HFF-Myc (cell line): ENCODE data around the gene PPARG.

Experiments used
- DNase-seq: peaks from one replicate; pipeline ENCODE4 v3.0.0-alpha.2; 2011; ENCODE audit warnings: low read depth; ENCODE audit errors: extremely low read depth
- H3K4me3 ChIP-seq: replicated peaks from 2 replicates; pipeline ENCODE4 v1.5.1; 2011; ENCODE audit warnings: low read depth, mild to moderate bottlenecking, control low read depth, low read length
- TF ChIP-seq, protein P1 (sequence below): IDR thresholded peaks from 2 replicates; pipeline ENCODE4 v1.5.1; 2012; ENCODE audit warnings: mild to moderate bottlenecking, low read depth, low read length, control low read depth; ENCODE audit errors: missing control alignments

PPARG gene

GRCh38 chr3:12340506-12340905 is 51.6 kb downstream of the PPARG start:
- TF ChIP-seq, protein P1, sequence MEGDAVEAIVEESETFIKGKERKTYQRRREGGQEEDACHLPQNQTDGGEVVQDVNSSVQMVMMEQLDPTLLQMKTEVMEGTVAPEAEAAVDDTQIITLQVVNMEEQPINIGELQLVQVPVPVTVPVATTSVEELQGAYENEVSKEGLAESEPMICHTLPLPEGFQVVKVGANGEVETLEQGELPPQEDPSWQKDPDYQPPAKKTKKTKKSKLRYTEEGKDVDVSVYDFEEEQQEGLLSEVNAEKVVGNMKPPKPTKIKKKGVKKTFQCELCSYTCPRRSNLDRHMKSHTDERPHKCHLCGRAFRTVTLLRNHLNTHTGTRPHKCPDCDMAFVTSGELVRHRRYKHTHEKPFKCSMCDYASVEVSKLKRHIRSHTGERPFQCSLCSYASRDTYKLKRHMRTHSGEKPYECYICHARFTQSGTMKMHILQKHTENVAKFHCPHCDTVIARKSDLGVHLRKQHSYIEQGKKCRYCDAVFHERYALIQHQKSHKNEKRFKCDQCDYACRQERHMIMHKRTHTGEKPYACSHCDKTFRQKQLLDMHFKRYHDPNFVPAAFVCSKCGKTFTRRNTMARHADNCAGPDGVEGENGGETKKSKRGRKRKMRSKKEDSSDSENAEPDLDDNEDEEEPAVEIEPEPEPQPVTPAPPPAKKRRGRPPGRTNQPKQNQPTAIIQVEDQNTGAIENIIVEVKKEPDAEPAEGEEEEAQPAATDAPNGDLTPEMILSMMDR = no peak
- H3K4me3 ChIP-seq = no peak overlapping the region
- no peak for DNase-seq

- DNase-seq = no peak
- H3K4me3 ChIP-seq = no peak overlapping the region
- TF ChIP-seq, protein P1 = no peak
Measured at GRCh38 chr3:12342151-12342550, 53.3 kb downstream of the PPARG start.

DNA sequence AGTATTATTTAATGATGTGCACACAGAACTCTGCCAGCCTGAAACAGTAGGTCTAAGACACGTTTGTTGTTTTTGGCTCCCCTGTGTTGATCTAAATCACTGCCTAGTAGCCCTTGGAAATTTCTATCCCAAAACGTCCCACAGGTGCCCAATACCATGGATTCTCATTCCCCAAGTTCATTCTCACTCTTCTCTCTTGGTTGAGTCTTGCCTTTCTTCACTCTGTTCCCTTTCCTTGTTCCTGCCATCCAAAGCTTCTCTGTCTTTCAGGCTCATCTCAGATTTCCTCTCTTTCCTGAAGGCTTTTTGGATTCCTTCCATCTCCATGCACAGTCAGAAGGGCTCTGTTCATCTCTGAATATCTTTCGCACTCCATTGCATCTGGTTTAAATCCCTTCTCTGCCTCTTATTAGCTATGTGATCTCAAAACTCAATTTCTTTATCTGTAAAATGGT is 54.2 kb downstream of the PPARG start:
- no peak overlapping the region for H3K4me3 ChIP-seq
- no peak for DNase-seq
- TF ChIP-seq, protein P1 = no peak

DNA sequence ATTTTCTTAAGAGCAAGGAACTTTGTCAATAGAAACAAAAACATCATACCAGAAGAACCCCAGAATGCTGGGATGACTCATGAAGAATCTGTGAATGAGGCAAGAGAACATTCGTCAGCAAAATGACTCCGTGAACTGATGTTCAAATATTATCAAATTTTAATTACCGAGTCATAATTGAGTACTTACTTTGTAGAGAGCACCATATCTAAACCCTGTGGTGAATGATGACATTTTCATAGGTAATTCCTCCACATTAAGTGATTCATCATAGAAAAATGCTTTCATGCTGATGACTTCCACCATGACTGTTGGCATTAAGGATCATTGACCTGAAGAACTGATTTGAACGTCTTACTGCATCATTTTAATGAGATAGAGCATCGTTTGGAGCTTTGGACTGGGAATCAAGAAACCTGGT is 56.3 kb downstream of the PPARG start:
- no peak for DNase-seq
- TF ChIP-seq, protein P1 = no peak
- H3K4me3 ChIP-seq = no peak overlapping the region

GRCh38 chr3:12345584-12346494 is 57.0 kb downstream of the PPARG start:
- no peak for DNase-seq
- H3K4me3 ChIP-seq = no peak overlapping the region
- TF ChIP-seq, protein P1 = no peak

DNA sequence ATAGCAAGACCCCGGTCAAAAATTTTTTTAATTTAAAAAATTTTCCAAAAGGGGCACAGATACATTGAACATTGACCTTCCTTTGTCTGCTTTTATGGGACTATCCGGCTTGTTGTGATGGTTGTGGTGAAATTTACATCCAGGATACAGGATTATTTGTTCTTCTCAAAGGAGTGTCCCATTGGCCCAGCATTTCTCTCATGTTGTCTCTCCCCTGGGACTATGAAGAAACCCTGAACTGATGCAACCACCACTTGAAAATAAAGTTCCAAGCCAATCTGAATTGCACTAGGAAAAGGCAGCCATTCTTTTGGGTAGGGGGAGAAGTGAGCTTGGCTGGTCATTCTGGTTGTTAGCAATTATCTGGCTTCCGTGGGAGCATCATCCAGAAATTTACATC is 58.4 kb downstream of the PPARG start:
- no peak overlapping the region for H3K4me3 ChIP-seq
- DNase-seq = no peak
- TF ChIP-seq, protein P1 = no peak
